ENCODE results near the gene INO80D. TPM values are rescaled to one million over a fixed set of nuclear protein-coding genes. Genes with fewer than 3 reads are reported as not detected.
A peak's percentile ranks its signal among the peaks of the same experiment; 100 is the strongest.

The INO80D gene
- total RNA-seq, 1 experiment from 2014 or later = 20.2 TPM

DNA sequence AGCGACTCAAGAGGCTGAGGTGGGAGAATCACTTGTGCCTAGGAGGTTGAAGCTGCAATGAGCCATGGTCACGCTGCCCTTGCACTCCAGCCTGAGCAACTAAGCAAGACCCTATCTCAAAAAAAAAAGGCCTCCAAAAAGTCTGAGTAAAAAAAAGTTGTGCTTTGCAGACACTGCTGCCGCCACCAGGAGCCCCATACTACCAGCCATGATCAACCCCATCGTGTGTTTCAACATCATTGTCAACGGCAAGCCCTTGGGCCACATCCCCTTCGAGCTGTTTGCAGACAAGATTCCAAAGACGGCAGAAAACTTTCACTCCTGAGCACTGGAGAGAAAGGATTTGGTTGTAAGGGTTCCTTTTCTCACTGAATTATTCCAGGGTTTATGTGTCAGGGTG, 137.1 kb downstream of the INO80D start:
- no peak for DNase-seq
- peaks cover 10% of the 10 kb centered on the region for H3K9me3 Mint-ChIP-seq (ENCODE audit: low read depth, unreplicated experiment)
- CTCF ChIA-PET = interaction anchor here (1.3 kb wide), 1 partner anchor 10 kb away, joined by 3 read pairs; no protein-coding TSS in a partner anchor

DNA sequence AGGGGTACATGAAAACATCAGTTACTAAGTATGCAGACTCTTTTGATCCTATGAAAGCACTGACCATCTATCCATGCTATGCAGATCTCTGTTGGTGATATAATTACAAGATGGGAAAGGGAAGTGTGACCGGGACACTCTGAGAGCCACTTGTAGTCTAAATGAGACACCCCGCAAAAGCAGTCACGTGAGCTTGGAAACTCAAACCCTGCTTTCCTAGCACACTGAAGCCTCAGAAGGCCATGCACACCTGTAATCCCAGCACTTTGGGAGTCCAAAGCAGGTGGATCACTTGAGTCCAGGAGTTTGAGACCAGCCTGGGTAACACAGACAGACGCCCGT, 137.5 kb downstream of the INO80D start:
- Mint-ChIP-seq H3K9me3 (ENCODE audit: low read depth, unreplicated experiment) (peaks cover 10% of the 10 kb centered on the region), H3K4me3 (ENCODE audit: low read depth, unreplicated experiment) (no peak overlapping the region), H3K36me3 (ENCODE audit: insufficient read depth, unreplicated experiment) (no peaks in the 10 kb centered on the region), H3K4me1 (ENCODE audit: low read depth, unreplicated experiment) (peaks cover 26% of the 10 kb centered on the region), H3K27ac (ENCODE audit: unreplicated experiment) (no peak overlapping the region), H3K27me3 (ENCODE audit: unreplicated experiment) (no peaks in the 10 kb centered on the region)
- CTCF ChIA-PET = interaction anchor here (1.0 to 1.3 kb wide), 2 partner anchors 9 to 12 kb away, joined by 3 to 5 read pairs; no protein-coding TSS in a partner anchor
- TF ChIP-seq, protein P1, sequence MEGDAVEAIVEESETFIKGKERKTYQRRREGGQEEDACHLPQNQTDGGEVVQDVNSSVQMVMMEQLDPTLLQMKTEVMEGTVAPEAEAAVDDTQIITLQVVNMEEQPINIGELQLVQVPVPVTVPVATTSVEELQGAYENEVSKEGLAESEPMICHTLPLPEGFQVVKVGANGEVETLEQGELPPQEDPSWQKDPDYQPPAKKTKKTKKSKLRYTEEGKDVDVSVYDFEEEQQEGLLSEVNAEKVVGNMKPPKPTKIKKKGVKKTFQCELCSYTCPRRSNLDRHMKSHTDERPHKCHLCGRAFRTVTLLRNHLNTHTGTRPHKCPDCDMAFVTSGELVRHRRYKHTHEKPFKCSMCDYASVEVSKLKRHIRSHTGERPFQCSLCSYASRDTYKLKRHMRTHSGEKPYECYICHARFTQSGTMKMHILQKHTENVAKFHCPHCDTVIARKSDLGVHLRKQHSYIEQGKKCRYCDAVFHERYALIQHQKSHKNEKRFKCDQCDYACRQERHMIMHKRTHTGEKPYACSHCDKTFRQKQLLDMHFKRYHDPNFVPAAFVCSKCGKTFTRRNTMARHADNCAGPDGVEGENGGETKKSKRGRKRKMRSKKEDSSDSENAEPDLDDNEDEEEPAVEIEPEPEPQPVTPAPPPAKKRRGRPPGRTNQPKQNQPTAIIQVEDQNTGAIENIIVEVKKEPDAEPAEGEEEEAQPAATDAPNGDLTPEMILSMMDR (IDR thresholded peaks at IDR 0.05; ENCODE audit: unreplicated experiment) = no peak
- BruUV-seq (replicated peaks) = no TSS peak
- intact Hi-C loops (cut with micrococcal nuclease; ENCODE audit: unreplicated experiment) = loop anchor here (2.0 to 10.0 kb wide), 2 partner anchors 46 to 136 kb away; partner anchors contain the start of gene INO80D
- no peak for DNase-seq

More for the DNA sequence above, 137.1 kb downstream of the INO80D start:
- no peaks in the 10 kb centered on the region for H3K27me3 Mint-ChIP-seq (ENCODE audit: unreplicated experiment)
- BruUV-seq (replicated peaks) = no TSS peak
- peaks cover 26% of the 10 kb centered on the region for H3K4me1 Mint-ChIP-seq (ENCODE audit: low read depth, unreplicated experiment)
- TF ChIP-seq, protein P1 (IDR thresholded peaks at IDR 0.05; ENCODE audit: unreplicated experiment) = no peak
- intact Hi-C loops (cut with micrococcal nuclease; ENCODE audit: unreplicated experiment) = loop anchor here (2.0 to 10.0 kb wide), 2 partner anchors 46 to 136 kb away; partner anchors contain the start of gene INO80D
- no peaks in the 10 kb centered on the region for H3K36me3 Mint-ChIP-seq (ENCODE audit: insufficient read depth, unreplicated experiment)
- H3K27ac Mint-ChIP-seq (ENCODE audit: unreplicated experiment) = no peak overlapping the region
- H3K4me3 Mint-ChIP-seq (ENCODE audit: low read depth, unreplicated experiment) = no peak overlapping the region

DNA sequence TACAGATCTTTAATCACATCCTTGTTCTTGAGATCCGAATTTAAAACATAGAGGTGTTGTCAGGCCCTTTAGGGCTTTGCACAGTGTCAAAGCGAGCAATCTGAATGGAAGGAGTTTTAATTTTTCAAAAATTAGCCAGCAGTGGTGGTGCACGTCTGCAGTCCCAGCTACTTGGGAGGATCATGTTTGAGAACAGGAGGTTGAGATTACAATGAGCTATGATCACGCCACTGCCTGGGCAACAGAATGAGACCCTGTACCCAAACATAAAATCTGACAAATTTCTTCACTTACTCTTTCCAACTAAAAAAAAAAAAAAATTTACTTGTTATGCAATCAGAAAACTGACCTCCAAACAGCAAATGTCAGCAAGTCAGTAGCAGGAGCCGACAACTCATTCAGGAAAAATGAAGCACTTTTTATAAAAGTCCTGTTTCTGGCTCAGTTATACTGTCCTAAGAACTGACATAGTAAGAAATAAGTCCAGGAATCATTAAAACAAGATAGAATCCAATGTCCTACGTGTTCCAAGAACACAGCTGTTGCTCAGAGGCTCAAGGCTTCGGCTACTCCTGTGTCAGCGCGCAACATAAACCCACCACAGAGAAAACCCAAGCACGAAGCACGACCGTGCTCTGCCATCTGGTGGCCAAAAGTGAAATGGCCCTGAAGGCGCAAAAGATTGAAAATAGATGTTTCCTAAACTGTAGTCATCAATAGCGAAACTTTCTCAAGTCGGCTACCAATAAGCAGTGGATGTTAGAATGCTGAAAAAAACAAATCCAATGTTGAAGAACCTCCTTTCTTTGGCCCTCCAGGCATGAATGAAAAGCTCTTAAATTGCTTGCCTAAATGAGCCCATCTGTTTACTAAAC, 138.1 kb downstream of the INO80D start:
- TF ChIP-seq, protein P1 (IDR thresholded peaks at IDR 0.05; ENCODE audit: unreplicated experiment) = peak; percentile 93
- Mint-ChIP-seq H3K9me3 (ENCODE audit: low read depth, unreplicated experiment) (peaks cover 9% of the 10 kb centered on the region), H3K36me3 (ENCODE audit: insufficient read depth, unreplicated experiment) (no peaks in the 10 kb centered on the region), H3K4me3 (ENCODE audit: low read depth, unreplicated experiment) (no peak overlapping the region), H3K4me1 (ENCODE audit: low read depth, unreplicated experiment) (peaks cover 26% of the 10 kb centered on the region), H3K27ac (ENCODE audit: unreplicated experiment) (no peak overlapping the region), H3K27me3 (ENCODE audit: unreplicated experiment) (no peaks in the 10 kb centered on the region)
- CTCF ChIA-PET = interaction anchor here (1.0 to 1.5 kb wide), 4 partner anchors 9 to 56 kb away, joined by 3 to 5 read pairs (median 4); no protein-coding TSS in a partner anchor
- no TSS peak for BruUV-seq (replicated peaks)
- intact Hi-C loops (cut with micrococcal nuclease; ENCODE audit: unreplicated experiment) = loop anchor here (2.0 to 10.0 kb wide), 2 partner anchors 45 to 137 kb away; partner anchors contain the start of gene INO80D
- peak; percentile 67 for DNase-seq

DNA sequence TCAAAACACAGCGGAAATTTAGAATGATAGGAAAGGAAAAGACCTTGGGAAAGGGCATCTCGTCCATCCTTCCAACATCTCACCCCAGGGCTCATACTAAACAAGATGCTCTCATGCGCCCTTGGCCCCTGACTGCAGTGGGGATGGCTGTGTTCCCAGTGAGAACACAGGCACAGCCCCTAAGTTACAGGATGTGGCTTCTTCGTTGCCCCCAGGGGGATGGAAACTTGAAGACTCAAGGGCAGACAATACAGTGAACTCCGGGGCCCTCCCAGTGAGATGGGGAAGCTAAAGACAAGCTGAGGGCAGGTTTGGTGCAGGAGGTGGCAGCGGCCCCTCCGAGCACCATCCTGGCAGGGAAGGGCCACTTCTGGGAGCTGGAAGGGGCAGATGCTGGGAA, 139.7 kb downstream of the INO80D start:
- DNase-seq = no peak
- Mint-ChIP-seq H3K27ac (ENCODE audit: unreplicated experiment) (peak overlapping the region; percentile 6), H3K4me1 (ENCODE audit: low read depth, unreplicated experiment) (peaks cover 26% of the 10 kb centered on the region), H3K36me3 (ENCODE audit: insufficient read depth, unreplicated experiment) (no peaks in the 10 kb centered on the region), H3K27me3 (ENCODE audit: unreplicated experiment) (no peaks in the 10 kb centered on the region), H3K9me3 (ENCODE audit: low read depth, unreplicated experiment) (peaks cover 2% of the 10 kb centered on the region), H3K4me3 (ENCODE audit: low read depth, unreplicated experiment) (no peak overlapping the region)
- CTCF ChIA-PET = interaction anchor here (1.6 kb wide), 1 partner anchor 20 kb away, joined by 7 read pairs; no protein-coding TSS in a partner anchor
- BruUV-seq (replicated peaks) = no TSS peak
- intact Hi-C loops (cut with micrococcal nuclease; ENCODE audit: unreplicated experiment) = loop anchor here (10.0 kb wide), 1 partner anchor 139 kb away; the partner anchor contains the start of gene INO80D
- TF ChIP-seq, protein P1 (IDR thresholded peaks at IDR 0.05; ENCODE audit: unreplicated experiment) = no peak

Other genes starting within 250 kb of the INO80D start
- gene NDUFS1, start 73.3 kb upstream of the INO80D start, total RNA-seq (2022) = 79.2 and 81.0 TPM in 2 replicates
- gene EEF1B2, start 73.7 kb upstream of the INO80D start, total RNA-seq (2022) = 340 and 415 TPM in 2 replicates
- gene ZDBF2, start 188.5 kb upstream of the INO80D start, total RNA-seq (2022) = 0.15 TPM in 1 of 2 replicates, not detected in the other